ENCODE data around the gene ADAM10.

ADAM10 gene

GRCh38 chr15:58558777-58559176 is 190.7 kb downstream of the ADAM10 start:
- Histone ChIP-seq H3K9me3 (ENCODE audit: control insufficient read depth, insufficient read depth, low read depth, low read length) (no peaks in the 10 kb centered on the region), H3K4me1 (ENCODE audit: control insufficient read depth, insufficient read depth, low read length) (no peaks in the 10 kb centered on the region), H3K36me3 (ENCODE audit: control insufficient read depth in 2 of 2, insufficient read depth in 1 of 2, low read length in 2 of 2) (no peaks in the 10 kb centered on the region), H3K27ac (ENCODE audit: extremely low read depth, low read depth, low read length) (no peak overlapping the region), H3K4me3 (ENCODE audit: low read depth, low read length) (no peak overlapping the region)
- ChIA-PET POLR2A (interaction anchor here (0.6 kb wide), 1 partner anchor 74 kb away, joined by 5 read pairs; no protein-coding TSS in a partner anchor), CTCF (no interaction called here)
- TF ChIP-seq ZNF169 (tag by site-specific recombination; IDR thresholded peaks at IDR 0.05): no peak
- no peak for TF ChIP-seq ZNF792 (tag by site-specific recombination; IDR thresholded peaks at IDR 0.05)
- TF ChIP-seq ZNF623 (tag by site-specific recombination; IDR thresholded peaks at IDR 0.05): no peak

- Histone ChIP-seq H3K4me3 (ENCODE audit: low read depth, low read length) (no peak overlapping the region), H3K9me3 (ENCODE audit: control insufficient read depth, insufficient read depth, low read depth, low read length) (no peaks in the 10 kb centered on the region), H3K36me3 (ENCODE audit: control insufficient read depth in 2 of 2, insufficient read depth in 1 of 2, low read length in 2 of 2) (no peaks in the 10 kb centered on the region), H3K4me1 (ENCODE audit: control insufficient read depth, insufficient read depth, low read length) (no peaks in the 10 kb centered on the region), H3K27ac (ENCODE audit: extremely low read depth, low read depth, low read length) (no peak overlapping the region)
- POLR2A ChIA-PET: no interaction called here
- TF ChIP-seq ZNF341 (tag by site-specific recombination; IDR thresholded peaks at IDR 0.05; ENCODE audit: low read depth) (no peak), ZNF324 (tag by site-specific recombination; IDR thresholded peaks at IDR 0.05) (no peak)
- TF ChIP-seq, protein P1, sequence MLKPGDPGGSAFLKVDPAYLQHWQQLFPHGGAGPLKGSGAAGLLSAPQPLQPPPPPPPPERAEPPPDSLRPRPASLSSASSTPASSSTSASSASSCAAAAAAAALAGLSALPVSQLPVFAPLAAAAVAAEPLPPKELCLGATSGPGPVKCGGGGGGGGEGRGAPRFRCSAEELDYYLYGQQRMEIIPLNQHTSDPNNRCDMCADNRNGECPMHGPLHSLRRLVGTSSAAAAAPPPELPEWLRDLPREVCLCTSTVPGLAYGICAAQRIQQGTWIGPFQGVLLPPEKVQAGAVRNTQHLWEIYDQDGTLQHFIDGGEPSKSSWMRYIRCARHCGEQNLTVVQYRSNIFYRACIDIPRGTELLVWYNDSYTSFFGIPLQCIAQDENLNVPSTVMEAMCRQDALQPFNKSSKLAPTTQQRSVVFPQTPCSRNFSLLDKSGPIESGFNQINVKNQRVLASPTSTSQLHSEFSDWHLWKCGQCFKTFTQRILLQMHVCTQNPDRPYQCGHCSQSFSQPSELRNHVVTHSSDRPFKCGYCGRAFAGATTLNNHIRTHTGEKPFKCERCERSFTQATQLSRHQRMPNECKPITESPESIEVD (tag by site-specific recombination; IDR thresholded peaks at IDR 0.05): no peak
- CTCF ChIA-PET: no interaction called here
Measured at GRCh38 chr15:58556541-58556940, 193.0 kb downstream of the ADAM10 start.

DNA sequence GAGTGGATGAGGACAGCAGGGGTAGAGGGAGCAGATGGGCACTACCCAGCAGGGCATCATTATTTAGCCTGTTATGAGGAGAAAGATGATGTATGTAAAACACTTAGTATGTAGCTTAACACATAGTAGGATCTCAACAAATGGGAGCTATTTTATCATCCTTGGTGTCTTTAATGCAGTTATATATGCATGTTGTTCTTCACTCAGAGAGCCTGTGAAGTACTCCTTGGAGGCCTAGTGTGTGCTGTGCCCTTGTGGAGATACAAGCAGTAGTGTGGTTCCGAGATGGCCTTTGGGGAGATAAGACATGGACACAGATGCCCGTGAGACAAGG is 193.5 kb downstream of the ADAM10 start:
- no peaks in the 10 kb centered on the region for H3K36me3 ChIP-seq (ENCODE audit: control insufficient read depth in 2 of 2, insufficient read depth in 1 of 2, low read length in 2 of 2)
- no peak overlapping the region for H3K4me3 ChIP-seq (ENCODE audit: low read depth, low read length)
- H3K4me1 ChIP-seq (ENCODE audit: control insufficient read depth, insufficient read depth, low read length): no peaks in the 10 kb centered on the region
- POLR2A ChIA-PET: no interaction called here
- H3K27ac ChIP-seq (ENCODE audit: extremely low read depth, low read depth, low read length): no peak overlapping the region
- no peaks in the 10 kb centered on the region for H3K9me3 ChIP-seq (ENCODE audit: control insufficient read depth, insufficient read depth, low read depth, low read length)
- CTCF ChIA-PET: interaction anchor here (0.6 to 0.9 kb wide), 2 partner anchors 13 to 25 kb away, joined by 3 read pairs; no protein-coding TSS in a partner anchor
- TF ChIP-seq ZNF214 (tag by site-specific recombination; IDR thresholded peaks at IDR 0.05; ENCODE audit: borderline replicate concordance) (no peak), ZFP37 (tag by site-specific recombination; IDR thresholded peaks at IDR 0.05) (no peak), YY1 (tag by site-specific recombination; IDR thresholded peaks at IDR 0.05) (no peak), ZNF10 (tag by site-specific recombination; IDR thresholded peaks at IDR 0.05) (no peak)

- ChIA-PET CTCF (interaction anchor here (0.6 to 0.9 kb wide), 3 partner anchors 14 to 32 kb away, joined by 3 to 4 read pairs (median 3); no protein-coding TSS in a partner anchor), POLR2A (no interaction called here)
- no peak overlapping the region for H3K27ac ChIP-seq (ENCODE audit: extremely low read depth, low read depth, low read length)
- no peak overlapping the region for H3K4me3 ChIP-seq (ENCODE audit: low read depth, low read length)
- H3K4me1 ChIP-seq (ENCODE audit: control insufficient read depth, insufficient read depth, low read length): no peaks in the 10 kb centered on the region
- no peaks in the 10 kb centered on the region for H3K36me3 ChIP-seq (ENCODE audit: control insufficient read depth in 2 of 2, insufficient read depth in 1 of 2, low read length in 2 of 2)
- no peaks in the 10 kb centered on the region for H3K9me3 ChIP-seq (ENCODE audit: control insufficient read depth, insufficient read depth, low read depth, low read length)
- TF ChIP-seq, protein P2, sequence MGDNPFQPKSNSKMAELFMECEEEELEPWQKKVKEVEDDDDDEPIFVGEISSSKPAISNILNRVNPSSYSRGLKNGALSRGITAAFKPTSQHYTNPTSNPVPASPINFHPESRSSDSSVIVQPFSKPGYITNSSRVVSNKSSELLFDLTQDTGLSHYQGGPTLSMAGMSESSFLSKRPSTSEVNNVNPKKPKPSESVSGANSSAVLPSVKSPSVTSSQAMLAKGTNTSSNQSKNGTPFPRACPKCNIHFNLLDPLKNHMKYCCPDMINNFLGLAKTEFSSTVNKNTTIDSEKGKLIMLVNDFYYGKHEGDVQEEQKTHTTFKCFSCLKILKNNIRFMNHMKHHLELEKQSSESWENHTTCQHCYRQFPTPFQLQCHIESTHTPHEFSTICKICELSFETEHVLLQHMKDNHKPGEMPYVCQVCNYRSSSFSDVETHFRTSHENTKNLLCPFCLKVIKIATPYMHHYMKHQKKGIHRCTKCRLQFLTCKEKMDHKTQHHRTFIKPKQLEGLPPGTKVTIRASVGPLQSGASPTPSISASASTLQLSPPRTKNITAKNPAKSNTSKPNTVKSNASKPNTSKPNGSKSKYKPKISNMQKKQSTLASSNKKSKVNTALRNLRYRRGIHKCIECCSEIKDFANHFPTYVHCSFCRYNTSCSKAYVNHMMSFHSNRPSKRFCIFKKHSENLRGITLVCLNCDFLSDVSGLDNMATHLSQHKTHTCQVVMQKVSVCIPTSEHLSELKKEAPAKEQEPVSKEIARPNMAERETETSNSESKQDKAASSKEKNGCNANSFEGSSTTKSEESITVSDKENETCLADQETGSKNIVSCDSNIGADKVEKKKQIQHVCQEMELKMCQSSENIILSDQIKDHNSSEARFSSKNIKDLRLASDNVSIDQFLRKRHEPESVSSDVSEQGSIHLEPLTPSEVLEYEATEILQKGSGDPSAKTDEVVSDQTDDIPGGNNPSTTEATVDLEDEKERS (tag by site-specific recombination; IDR thresholded peaks at IDR 0.05): no peak
- TF ChIP-seq, protein P3, sequence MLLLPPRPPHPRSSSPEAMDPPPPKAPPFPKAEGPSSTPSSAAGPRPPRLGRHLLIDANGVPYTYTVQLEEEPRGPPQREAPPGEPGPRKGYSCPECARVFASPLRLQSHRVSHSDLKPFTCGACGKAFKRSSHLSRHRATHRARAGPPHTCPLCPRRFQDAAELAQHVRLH (tag by site-specific recombination; IDR thresholded peaks at IDR 0.05): no peak
- TF ChIP-seq ZIC2 (tag by site-specific recombination; IDR thresholded peaks at IDR 0.05) (peak; percentile 38; the same call in 1 of the 2 replicates), ZBTB48 (tag by site-specific recombination; IDR thresholded peaks at IDR 0.05) (0 out of 2 replicates have a peak, but pooled peaks have one; percentile 21), ZNF571 (tag by site-specific recombination; IDR thresholded peaks at IDR 0.05) (no peak), ZBTB1 (tag by site-specific recombination; IDR thresholded peaks at IDR 0.05) (no peak), ZFP69B (tag by site-specific recombination; IDR thresholded peaks at IDR 0.05) (no peak), KLF1 (tag by site-specific recombination; IDR thresholded peaks at IDR 0.05) (peak; percentile 25; the same call in 1 of the 2 replicates), ZNF548 (tag by site-specific recombination; IDR thresholded peaks at IDR 0.05) (no peak), SP2 (tag by site-specific recombination; IDR thresholded peaks at IDR 0.05) (no peak), ZNF426 (tag by site-specific recombination; IDR thresholded peaks at IDR 0.05) (no peak), ZXDB (tag by site-specific recombination; IDR thresholded peaks at IDR 0.05) (no peak)
Measured at GRCh38 chr15:58555162-58556027, 194.1 kb downstream of the ADAM10 start.

Data from HEK293 (cell line).